ENCODE measurements around the gene XRCC4. TPM values are rescaled to one million over a fixed set of nuclear protein-coding genes. Genes with fewer than 3 reads are reported as not detected.

XRCC4 gene
- total and polyA plus RNA-seq, 11 donors, result 3.3 to 50.5 (median 8.0) TPM

- no peak for DNase-seq
- Histone ChIP-seq H3K4me3 (no peak overlapping the region), H3K9me3 (no peaks in the 10 kb centered on the region), H3K27ac (no peak overlapping the region), H3K27me3 (no peaks in the 10 kb centered on the region), H3K36me3 (no peaks in the 10 kb centered on the region), H3K4me1 (peaks cover 0 to 8% (median 0%) of the 10 kb centered on the region in 12 donors)
- TF ChIP-seq POLR2A (IDR thresholded peaks at IDR 0.05), result no peak
- TF ChIP-seq, protein P1, sequence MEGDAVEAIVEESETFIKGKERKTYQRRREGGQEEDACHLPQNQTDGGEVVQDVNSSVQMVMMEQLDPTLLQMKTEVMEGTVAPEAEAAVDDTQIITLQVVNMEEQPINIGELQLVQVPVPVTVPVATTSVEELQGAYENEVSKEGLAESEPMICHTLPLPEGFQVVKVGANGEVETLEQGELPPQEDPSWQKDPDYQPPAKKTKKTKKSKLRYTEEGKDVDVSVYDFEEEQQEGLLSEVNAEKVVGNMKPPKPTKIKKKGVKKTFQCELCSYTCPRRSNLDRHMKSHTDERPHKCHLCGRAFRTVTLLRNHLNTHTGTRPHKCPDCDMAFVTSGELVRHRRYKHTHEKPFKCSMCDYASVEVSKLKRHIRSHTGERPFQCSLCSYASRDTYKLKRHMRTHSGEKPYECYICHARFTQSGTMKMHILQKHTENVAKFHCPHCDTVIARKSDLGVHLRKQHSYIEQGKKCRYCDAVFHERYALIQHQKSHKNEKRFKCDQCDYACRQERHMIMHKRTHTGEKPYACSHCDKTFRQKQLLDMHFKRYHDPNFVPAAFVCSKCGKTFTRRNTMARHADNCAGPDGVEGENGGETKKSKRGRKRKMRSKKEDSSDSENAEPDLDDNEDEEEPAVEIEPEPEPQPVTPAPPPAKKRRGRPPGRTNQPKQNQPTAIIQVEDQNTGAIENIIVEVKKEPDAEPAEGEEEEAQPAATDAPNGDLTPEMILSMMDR (IDR thresholded peaks at IDR 0.05), result no peak
- ATAC-seq, result no peak
- intact Hi-C loops (cut with DNase I), result no loop called here
Observed at GRCh38 chr5:83167538-83167937, 90.2 kb downstream of the XRCC4 start.

GRCh38 chr5:83169571-83170337 is 92.4 kb downstream of the XRCC4 start:
- ATAC-seq, result no peak
- Histone ChIP-seq H3K27ac (no peak overlapping the region), H3K36me3 (no peaks in the 10 kb centered on the region), H3K9me3 (no peaks in the 10 kb centered on the region), H3K4me3 (no peak overlapping the region), H3K4me1 (peaks cover 0 to 13% (median 0%) of the 10 kb centered on the region in 12 donors), H3K27me3 (no peaks in the 10 kb centered on the region)
- intact Hi-C loops (cut with DNase I), result no loop called here
- 86 to 93% (median 92%) methylated on average over 2 of the region's 2 CpGs for WGBS, 4 donors
- DNase-seq, result no peak
- TF ChIP-seq, protein P1 (IDR thresholded peaks at IDR 0.05), result no peak
- TF ChIP-seq POLR2A (IDR thresholded peaks at IDR 0.05), result no peak

- Histone ChIP-seq H3K4me1 (peaks cover 0 to 13% (median 0%) of the 10 kb centered on the region in 12 donors), H3K27ac (no peak overlapping the region)
Observed at GRCh38 chr5:83172011-83172410, 94.7 kb downstream of the XRCC4 start.

DNA sequence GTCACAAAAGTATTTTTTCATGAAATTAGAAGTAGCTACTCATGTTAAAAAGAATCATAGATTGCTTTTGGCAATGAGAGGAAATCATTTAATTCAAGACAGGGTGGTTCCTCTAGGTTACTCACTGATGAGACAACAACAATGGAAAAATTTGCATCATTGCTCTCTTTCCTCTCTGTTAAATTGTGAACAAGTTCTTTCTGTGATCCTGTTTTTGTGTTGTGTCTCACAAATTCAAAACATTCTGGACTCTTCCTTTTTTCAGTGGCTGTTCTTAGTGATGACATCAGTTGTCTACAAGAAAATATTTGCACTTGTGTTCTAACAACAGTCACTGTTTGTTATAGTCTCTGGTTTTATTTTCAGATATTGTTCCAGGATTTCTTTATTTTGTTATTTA is 95.3 kb downstream of the XRCC4 start:
- H3K4me3 ChIP-seq, result no peak overlapping the region
- DNase-seq (no peak), ATAC-seq (peak in 1 of 4 donors; percentile 29)
- H3K27me3 ChIP-seq, result no peaks in the 10 kb centered on the region
- no peaks in the 10 kb centered on the region for H3K9me3 ChIP-seq
- TF ChIP-seq POLR2A (IDR thresholded peaks at IDR 0.05), result no peak
- TF ChIP-seq, protein P1 (IDR thresholded peaks at IDR 0.05), result no peak
- H3K4me1 ChIP-seq, result peaks cover 0 to 13% (median 0%) of the 10 kb centered on the region in 12 donors
- intact Hi-C loops (cut with DNase I), result no loop called here
- no peak overlapping the region for H3K27ac ChIP-seq
- no peaks in the 10 kb centered on the region for H3K36me3 ChIP-seq

More at GRCh38 chr5:83172011-83172410, 94.7 kb downstream of the XRCC4 start:
- TF ChIP-seq, protein P1 (IDR thresholded peaks at IDR 0.05), result no peak
- no peak for TF ChIP-seq POLR2A (IDR thresholded peaks at IDR 0.05)
- Histone ChIP-seq H3K4me3 (no peak overlapping the region), H3K27me3 (no peaks in the 10 kb centered on the region), H3K9me3 (no peaks in the 10 kb centered on the region), H3K36me3 (no peaks in the 10 kb centered on the region)
- DNase-seq (no peak), ATAC-seq (no peak)
- intact Hi-C loops (cut with DNase I), result no loop called here
- WGBS, 4 donors, result 94 to 95% (median 94%) methylated on average over 1 of the region's 1 CpG

Data from heart left ventricle (tissue), 16 donors.